SK-N-SH (cell line): ENCODE measurements around the gene FAM9C.
A peak's percentile ranks its signal among the peaks of the same experiment; 100 is the strongest.

Source experiments
- EP300 ChIP-seq, 2 experiments: IDR thresholded peaks; 2 replicates each; pipeline versions ENCODE4 v1.4.0 to v1.6.1; 2012; ENCODE audit warnings: borderline replicate concordance in 1 of 2, low read depth in 1 of 2, low read length in 1 of 2
- EZH2phosphoT487 ChIP-seq: fragments of 200-600 bp; sonication (generic); IDR thresholded peaks from 2 replicates; pipeline ENCODE4 v1.6.1; 2017; ENCODE audit warnings: low read depth, mixed run types, mild to moderate bottlenecking, antibody characterized with exemption, moderate library complexity, borderline replicate concordance
- FOXM1 ChIP-seq: IDR thresholded peaks from 2 replicates; pipeline ENCODE4 v1.4.0; 2012; ENCODE audit warnings: low read depth, mild to moderate bottlenecking
- JUND ChIP-seq: IDR thresholded peaks from 2 replicates; pipeline ENCODE4 v1.4.0; 2012
- POLR2AphosphoS5 ChIP-seq: IDR thresholded peaks from 2 replicates; pipeline ENCODE4 v1.6.1; 2012; ENCODE audit warnings: low read depth, low read length
- RCOR1 ChIP-seq: fragments of 150-350 bp; IDR thresholded peaks from 2 replicates; pipeline ENCODE4 v1.6.1; 2017; ENCODE audit warnings: antibody characterized with exemption, low read length
- TAF1 ChIP-seq: IDR thresholded peaks from 2 replicates; pipeline ENCODE4 v1.6.1; 2012; ENCODE audit warnings: low read depth, mild to moderate bottlenecking, low read length, moderate library complexity, borderline replicate concordance
- TCF12 ChIP-seq: IDR thresholded peaks from 2 replicates; pipeline ENCODE4 v1.4.0; 2012
- YY1 ChIP-seq: IDR thresholded peaks from 2 replicates; pipeline ENCODE4 v1.4.0; 2012; ENCODE audit warnings: low read depth, mild to moderate bottlenecking
- TF ChIP-seq, protein P1 (sequence below): fragments of 200-600 bp; sonication (generic); IDR thresholded peaks from 2 replicates; pipeline ENCODE4 v1.6.1; 2017; ENCODE audit warnings: antibody characterized with exemption, mild to moderate bottlenecking, moderate library complexity

DNA sequence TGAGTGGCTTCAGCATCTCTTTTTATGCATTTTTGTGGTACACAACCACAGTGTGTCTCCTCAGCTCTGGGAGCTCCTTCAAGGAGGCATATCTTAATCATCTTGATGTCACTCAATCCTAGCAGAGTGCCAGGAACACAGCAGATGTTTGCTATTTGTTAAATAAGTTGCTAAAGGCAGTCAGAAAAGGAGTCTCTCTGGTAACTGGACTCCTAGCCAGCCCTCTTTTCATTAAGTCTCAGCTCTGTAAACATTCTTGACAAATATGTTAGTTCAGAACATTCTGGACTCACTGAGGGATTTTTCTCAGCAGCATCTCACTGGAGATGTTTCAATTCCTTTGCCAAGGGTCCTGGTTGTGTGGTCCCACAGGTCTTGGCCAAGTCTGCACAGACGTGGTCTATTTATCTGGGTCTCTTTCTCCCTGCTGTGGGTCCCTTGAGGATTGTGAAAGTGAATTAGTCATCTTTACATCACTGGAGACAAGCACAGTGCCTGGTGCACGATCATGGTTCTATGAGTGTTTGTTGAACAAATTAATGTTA is 20.3 kb upstream of the FAM9C start:
- TF ChIP-seq YY1 (no peak), POLR2AphosphoS5 (no peak), EZH2phosphoT487 (no peak), EP300 (IDR thresholded peaks at IDR 0.05; ENCODE audit: borderline replicate concordance in 1 of 2, low read depth in 1 of 2, low read length in 1 of 2) (no peak), RCOR1 (no peak), TAF1 (no peak), TCF12 (peak; percentile 36), FOXM1 (no peak), JUND (no peak)
- TF ChIP-seq, protein P1, sequence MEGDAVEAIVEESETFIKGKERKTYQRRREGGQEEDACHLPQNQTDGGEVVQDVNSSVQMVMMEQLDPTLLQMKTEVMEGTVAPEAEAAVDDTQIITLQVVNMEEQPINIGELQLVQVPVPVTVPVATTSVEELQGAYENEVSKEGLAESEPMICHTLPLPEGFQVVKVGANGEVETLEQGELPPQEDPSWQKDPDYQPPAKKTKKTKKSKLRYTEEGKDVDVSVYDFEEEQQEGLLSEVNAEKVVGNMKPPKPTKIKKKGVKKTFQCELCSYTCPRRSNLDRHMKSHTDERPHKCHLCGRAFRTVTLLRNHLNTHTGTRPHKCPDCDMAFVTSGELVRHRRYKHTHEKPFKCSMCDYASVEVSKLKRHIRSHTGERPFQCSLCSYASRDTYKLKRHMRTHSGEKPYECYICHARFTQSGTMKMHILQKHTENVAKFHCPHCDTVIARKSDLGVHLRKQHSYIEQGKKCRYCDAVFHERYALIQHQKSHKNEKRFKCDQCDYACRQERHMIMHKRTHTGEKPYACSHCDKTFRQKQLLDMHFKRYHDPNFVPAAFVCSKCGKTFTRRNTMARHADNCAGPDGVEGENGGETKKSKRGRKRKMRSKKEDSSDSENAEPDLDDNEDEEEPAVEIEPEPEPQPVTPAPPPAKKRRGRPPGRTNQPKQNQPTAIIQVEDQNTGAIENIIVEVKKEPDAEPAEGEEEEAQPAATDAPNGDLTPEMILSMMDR: no peak
